LoVo (cell line): ENCODE measurements around the gene C19orf67.
A peak's percentile ranks its signal among the peaks of the same experiment; 100 is the strongest.

Experiments
- DNase-seq: peaks from one replicate; pipeline ENCODE4 v3.0.0-alpha.2; 2016; ENCODE audit warnings: low spot score

Gene C19orf67

DNA sequence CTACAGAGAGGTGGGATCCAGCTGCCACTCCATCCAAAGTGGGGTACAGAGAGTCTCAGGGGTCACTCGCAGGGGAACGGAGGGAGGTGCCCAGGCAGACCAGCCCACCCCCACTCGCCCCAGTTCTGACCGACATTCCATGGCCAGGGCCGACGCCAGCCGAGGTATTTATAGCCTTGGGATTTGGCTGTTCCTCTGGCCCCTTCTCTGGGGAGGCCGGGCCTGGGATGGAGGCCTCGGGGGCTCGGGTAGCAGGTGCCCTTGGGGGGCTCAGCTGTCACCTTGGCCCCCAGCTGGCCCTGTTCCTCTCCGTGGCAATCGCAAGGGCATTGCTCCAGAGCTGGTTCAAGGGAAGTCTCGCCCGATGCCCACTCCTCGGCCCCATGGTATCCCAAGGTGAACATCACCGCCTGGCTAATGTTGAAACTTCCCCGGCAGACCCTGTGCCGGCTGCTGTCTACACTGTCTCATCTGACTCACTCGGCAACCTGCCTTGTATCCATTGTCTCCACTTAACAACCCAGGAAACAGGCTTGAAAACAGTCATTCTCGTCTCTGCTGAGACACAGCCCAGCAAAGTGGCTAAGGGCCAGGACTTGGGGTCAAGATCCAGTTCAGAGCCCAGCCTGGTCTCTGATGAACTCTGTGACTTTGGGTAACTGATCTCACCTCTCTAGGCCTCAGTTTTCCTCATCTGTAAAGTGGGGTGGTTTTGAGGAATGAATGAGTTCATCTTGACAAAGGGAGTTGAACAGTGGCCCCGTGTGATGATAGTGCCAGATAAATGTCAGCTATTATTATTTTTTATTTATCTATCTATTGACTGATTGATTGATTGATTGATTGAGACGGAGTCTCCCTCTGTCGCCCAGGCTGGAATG, 22.2 kb upstream of the C19orf67 start:
- DNase-seq, result no peak

DNA sequence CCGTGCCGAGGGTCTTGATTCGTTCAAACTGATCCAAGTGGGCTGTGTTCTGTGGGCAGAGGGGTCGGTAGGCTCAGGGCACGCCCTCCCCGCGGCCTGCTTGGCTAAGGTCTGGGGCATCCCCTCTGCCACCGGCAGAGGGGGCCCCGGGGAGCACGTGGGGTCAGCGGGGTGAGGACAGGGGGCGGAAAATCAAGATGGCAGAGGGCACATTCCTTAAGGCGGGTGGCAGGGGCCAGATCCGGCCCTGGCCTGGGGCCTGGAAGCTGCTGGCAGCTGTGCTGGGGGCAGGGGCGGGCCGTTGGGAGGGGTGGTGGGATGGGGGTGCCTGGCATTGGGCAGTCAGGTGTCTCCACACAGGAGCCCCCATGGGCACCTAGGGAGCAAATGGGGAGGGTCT, 21.3 kb upstream of the C19orf67 start:
- no peak for DNase-seq

DNA sequence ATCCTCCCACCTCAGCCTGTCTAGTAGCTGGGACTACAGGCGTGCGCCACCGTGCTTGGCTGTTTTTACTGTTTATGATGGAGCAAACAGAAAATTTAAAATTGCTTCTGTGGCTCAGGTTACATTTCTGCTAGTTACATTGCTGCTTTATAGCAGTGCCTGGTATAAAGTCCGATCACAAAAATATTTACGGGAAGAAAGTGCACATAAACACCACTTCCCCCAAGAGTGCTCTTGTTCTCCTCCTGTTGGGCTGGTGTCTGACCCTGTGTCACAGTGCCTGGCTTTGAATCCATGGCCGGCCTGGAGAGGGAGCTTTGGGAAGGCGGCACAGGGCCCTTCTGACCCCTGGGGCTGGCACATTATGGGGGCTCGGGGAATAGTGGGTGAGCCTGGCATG, 20.1 kb upstream of the C19orf67 start:
- DNase-seq, result no peak

DNA sequence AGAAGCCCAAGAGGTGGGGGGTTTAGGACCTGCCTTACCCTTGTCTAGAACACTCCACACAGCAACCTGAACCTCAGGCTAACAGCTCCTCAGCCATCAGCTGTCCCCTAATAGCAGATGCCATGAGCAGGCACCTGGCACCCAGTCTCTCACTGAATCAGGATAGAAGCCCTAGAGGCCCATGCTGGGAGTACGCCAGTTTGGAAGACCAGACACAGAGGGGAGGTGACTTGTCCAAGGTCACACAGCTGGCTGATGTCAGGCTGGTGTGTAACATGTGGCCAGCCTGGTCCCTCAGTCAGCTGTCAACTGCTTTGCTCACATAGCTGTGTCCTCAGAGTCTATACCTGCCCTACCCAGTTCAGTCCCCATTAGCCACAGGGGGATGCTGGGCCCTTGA, 17.7 kb upstream of the C19orf67 start:
- DNase-seq, result no peak

DNA sequence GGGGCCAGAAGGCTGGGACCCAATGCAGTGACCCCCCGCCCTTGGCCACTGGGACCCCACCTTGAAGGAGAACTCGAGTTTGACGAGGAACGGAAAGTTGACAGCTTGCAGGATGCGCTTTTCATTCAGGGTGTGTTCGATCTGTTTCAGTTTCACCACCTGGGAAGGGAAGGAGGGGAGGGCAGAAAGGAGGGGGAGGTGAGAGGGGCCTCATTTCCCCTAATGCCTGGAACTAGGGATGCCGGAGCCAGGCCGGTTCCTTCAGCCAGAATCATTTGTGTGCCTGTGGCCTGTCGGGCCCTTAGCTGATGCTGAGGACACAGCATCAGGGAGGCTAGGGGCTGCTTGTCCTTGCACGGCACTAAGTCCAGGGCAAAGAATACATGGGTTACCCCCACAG, 17.2 kb upstream of the C19orf67 start:
- no peak for DNase-seq

DNA sequence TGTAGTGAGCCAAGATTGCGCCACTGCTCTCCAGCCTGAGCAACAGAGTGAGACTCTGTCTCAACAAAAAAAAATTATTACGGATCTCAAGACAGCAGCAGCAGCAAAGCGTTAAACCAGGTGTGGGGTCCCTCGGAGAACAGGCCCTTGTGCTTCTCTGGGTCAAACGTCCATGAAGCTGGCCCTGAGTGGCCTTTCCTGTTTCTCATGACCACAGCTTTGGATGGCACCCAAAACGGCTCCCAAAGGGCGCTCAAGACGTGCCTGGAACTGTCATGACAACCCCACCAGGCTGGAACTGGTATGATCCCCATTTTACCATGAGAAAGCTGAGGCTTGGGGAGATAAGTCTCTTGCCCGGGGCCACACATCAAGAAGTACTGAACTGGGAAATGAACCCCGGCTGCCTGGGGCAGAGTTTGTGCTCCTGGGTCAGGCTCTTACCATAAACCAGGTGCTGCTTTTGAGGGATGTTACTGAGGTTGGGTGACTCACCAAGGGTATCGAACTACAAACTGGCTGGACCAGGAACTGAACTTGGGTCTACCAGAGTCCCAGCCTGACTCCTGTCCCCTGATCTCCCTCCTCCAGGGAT, 16.6 kb upstream of the C19orf67 start:
- no peak for DNase-seq

DNA sequence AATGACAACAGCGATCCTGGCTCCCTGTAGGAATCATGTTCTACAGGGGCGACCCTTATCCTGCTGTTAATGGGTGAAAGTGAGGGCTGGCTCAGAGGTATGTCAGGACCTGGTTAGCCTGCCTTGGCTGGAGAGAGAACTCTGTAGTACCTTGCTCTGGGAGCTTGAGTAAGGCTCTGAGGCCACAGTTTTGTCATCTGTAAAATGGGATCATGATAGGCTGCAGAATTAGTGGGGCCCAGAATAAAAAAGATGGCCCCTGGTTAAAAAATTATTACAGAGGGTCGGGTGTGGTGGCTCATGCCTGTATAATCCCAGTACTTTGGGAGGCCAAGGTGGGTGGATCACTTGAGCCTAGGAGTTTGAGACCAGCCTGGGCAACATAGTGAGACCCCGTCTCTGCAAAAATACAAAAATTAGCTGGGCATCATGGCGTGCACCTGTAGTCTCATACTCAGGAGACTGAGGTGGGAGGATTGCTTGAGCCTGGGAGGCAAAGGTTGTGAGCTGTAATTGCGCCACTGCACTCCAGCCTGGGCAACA, 15.5 kb upstream of the C19orf67 start:
- no peak for DNase-seq

DNA sequence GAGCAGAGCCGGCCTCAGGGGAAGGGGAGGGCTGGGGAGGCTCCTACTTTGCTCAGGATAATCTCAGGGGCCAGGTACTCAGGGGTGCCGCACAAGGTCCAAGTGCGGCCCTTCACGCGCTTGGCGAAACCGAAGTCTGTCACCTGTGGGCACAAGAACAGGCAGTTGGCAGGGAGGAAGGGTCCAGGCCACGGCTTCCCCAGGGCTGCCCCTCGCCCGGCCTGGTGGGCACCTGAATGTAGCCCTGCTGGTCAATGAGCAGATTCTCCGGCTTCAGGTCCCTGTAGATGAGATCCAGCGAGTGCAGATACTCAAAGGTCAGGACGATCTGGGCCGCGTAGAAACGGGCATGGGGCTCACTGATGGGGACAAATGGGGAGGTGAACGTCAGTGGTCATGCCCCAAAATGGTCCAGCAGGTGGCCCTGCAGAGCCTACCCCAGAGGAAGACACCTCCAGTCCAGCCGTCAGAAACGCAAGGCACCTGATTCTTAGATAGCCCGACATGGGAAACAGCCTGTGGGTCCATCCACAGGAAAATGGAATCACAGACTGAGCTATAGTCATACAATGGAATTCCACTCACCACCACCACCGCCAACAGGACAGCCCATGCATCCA, 12.1 kb upstream of the C19orf67 start:
- DNase-seq, result no peak

DNA sequence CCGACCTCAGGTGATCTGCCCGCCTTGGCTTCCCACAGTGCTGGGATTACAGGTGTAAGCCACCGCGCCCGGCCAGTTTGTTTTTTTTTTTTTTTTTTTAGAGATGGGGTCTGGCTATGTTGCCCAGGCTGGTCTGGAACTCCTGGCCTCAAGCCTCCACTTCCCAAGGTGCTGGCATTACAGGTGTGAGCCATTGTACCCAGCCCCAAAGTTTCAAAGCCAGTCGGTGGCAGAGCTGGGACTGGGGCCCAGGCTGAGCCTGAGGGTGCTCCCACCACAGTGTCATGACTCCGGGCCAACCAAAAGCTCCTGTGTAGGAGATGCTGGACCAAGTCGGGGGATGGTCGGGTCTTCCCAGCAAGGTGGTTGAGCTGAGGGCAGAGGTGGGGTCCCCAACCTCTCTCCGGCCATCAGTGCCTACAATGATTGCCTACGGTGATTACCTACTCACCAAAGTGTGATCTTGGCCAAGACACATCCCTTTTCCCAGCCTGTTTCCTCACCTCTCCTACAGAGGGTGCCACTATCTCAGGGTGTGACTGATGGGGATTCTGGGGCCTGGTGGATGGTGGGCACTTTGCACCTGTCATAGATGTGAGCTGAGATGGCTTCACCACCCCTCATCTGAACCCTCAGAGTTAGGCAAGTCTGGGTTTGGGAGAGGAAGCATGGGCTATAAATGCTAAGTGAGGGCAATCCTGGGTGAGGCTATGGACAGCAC, 10.8 kb upstream of the C19orf67 start:
- DNase-seq, result no peak

DNA sequence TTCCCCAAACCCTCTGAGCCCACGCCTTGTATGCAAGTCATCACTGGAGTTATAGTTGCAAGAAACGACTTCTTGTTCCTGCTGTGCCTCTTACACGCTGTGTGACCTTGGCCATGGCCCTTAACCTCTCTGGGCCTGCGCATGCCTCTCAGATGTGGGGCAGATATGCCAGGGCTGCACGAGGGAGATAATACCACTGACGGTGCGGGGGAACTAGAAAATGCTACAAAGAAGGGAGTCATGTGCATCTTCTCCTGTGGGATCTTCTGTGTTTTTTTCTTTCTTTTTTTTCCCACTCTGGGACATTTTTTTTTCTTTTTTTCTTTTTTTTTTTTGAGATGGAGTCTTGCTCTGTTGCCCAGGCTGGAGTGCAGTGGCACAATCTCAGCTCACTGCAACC, 9.3 kb upstream of the C19orf67 start:
- DNase-seq, result no peak

DNA sequence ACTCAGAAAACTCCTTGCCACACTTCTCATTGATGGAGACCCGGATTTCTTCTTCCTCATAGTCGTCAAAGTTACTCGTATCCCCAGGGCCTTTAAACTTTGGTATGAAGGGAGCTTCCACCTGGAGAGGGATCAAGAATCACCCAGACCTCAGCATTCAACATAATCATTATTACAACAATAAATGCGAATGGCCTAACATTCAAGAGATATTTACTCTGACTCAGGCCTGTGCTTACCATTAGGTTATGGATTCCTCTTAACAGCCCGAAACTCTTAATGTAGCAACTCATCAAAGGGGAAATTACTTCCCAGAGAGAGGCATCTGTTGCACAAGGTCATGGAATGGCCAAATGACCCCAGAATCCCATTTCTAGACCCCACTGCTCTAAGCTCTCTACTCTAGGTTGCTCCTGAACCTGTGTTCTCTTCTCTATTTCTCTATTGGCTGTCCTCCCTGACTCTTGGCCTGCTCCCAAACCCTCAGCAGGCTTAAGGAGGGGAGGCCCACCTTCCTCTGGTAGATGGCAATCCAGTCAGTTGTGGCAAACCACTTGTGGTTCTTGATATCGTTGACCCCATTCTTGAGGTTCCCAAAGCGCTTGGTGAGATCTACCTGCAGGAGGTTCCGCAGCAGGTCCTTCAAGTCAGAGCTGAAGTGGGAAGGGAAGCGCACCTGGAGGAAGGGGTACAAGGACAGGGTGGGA, 7.7 kb upstream of the C19orf67 start:
- no peak for DNase-seq

DNA sequence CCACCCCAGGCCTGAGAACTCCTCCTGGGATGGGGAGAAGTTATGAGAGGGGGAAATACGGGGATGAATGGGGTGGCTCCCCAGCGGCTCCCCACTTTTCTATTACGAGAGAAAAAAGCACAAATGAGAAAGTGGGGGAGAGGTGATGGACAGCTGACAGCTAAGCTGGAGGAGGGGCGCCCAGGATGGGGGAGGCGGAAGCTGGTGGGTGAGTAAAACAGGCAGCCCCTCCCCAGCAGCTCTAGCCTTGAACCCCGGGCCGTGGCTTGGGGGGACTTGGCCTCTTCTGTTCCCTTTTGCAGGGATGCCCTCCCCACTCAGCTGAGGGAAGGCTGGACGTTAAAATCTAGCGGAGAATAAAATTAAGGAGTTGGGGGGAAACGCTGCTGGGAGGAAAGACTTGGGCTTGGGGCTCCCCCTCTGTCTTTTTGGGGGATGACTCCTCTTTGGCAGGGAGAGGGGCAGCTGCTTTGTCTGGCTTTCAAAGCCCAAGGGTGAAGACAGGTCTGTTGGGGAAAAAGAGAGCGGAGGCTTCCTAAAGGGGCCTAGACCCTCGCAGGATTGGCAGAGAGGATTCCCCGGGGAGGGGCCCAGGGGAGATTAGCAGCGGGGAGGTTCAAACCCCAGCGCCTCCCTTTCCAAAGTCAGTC, 6.4 kb upstream of the C19orf67 start:
- DNase-seq, result no peak

DNA sequence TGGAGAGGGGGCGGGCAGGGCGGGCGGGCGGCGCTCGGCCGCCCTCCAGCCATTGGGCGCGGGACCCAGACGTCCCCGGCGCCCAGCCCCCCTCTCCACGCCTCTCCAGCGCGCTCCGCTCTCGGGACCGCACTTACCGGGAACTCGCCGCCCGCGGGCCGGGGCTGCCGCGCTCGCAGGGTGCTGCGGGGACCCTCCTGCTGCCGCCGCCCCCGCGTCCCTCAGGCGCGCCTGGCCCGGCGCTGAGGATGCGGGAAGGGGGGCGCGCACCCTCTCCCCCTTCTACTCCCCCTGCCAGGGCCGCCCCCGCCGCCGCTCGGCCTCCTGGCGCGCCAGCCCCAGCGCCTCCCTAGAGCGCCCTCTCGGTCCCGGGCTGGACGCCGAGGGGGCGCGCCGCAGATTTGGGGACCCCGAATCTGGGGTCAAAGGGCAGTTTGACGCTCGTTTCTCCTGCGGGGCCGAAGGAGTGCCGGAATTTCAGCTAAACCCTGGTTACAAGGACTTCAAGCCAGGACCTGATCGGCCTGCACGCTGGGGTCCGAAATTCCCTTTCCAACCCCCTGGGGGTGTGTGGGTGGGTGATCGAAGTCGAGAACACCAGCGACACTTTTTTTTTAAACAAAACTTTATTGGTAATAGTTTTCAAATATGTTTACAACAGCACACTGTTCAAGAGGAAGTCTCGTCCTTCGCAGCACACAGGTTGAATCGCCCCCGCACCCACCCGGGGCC, 5.7 kb upstream of the C19orf67 start:
- peak; percentile 74 for DNase-seq

DNA sequence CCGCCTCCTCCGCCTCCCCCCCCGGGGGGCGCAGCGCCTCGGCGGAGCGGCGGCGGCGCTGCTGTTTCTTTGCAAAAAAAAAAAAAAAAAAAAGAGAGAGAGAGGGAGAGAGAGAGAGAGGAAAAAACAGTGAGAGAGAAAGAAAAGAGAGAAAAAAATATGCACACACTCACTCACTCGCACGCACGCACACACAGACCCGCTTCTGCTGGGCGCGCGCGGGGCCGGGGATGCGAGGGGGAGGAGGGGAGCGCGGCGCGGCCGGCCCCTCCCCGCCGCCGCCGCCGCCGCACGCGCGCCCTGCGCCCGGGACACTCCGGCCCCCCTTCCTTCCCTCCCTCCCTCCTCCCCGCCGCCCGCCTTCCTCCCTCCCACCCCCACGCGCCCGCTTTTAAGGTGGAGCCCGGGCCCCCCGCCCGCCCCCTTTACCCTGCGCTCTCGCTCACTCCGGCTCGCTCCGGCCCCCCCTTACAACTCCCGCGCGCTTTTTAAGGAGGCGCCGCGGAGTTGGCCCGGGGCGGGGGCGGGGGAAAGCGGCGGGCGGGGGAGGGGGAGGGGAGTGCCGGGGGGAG, 5.0 kb upstream of the C19orf67 start, which contains the start of gene SAMD1:
SAMD1 (minus strand) TSS at position 243 of the 572 bp plus-strand sequence.
- peak; percentile 81 for DNase-seq

DNA sequence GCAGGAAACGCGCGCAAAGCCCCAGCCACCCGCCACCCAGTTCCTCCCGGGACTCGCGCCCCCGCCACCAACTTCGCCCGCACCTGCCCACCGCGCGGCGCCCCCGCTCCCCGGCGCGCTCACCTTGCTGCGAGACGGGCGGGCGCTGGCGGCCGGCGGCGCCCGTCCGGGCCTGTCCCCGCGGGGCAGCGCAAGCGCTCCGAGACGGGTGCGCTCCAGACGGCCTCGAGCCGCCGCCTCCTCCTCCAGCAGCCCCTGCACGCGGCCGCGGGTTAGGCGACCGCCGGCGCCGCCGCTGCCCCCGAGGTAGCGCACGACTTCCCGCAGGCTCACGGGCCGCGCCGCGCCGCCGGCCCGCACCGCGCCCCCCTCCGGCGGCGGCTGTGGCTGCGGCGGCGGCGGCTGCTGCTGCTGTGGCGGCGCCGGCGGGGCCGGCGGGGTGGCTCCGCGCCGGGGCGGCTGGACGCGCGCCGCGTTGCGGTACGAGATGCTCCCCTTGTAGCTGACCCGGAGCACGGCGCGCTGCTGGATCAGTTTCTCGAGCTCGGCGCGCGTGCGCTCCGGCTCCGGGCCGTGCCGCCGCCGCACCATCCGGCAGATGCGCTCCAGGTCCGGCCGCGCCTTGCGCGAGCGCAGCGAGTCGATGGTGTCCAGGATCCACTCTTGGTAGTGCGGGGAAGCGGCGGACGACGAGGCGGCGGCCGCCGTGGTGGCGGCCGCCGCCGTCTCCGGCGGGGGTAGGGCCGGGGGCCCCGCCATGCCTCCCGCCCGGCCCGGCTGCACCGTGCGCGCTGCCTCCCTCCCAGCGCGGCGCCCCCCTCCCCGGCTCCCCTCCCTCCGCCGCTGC, 4.3 kb upstream of the C19orf67 start:
- DNase-seq, result peak; percentile 51

DNA sequence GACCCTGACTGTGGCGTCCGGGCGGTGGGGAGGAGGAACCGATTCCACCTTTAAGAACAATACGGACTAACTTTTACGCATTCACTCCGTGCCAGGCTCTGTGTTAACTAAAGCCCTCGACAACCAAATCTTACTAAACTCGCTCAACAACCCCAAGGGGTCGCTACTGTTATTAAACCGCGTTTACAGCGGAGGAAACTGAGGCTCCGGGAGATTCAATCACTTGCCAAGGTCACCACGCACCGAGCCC, 3.8 kb upstream of the C19orf67 start:
- peak; percentile 16 for DNase-seq

DNA sequence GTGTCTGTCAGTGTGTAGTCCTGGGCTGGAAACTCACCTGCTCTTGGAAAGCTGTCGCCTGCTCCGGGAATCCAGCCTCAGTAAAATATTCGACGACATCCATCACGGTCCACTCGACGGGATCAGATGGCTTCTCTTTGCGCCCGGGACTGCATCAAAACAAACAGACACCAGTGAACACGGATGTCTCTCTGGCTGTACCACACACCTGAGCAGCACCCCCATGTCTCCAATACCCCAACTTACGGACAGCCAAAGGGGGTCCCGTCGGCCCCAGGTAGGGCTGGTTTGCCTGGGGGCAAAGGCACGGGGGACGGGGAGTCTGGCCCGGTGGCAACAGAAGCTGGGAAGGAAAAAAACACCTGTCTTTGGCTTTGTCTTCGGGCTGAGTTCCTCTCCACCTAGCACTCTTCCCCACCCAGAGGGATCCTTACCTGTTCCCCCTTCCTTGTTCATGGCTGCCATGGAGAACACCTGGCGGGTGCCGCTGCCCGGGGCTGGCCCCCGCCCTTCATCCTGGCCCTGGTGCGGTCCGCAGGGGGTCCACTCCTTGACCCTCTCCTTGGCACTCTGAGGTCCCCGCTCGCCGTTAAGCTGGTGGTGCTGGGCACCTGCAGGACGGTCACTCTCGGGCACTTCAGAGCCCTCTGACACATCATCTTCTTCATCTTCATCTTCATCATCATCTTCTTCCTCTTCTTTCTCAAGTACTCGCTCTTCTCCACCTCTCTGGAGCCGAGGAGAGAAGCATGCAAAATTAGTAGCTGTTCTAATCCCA, 3.2 kb upstream of the C19orf67 start:
- DNase-seq, result no peak

DNA sequence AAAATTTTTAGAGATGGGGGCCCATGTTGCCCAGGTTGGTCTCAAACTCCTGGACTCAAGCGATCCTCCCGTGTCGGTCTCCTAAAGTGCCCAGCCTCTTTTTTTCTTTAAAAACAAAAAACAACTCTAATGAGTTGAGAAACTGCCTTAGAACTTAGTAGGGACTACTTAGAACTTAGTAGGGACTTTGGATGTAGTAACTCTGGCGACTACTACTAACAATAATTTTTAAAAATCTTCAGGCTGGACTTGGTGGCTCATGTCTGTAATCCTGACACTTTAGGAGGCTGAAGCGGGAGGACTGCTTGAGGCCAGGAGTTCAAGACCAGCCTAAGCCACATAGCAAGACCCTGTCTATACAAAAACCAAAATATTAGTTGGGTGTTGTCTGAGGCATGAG, 515 bp upstream of the C19orf67 start:
- no peak for DNase-seq

DNA sequence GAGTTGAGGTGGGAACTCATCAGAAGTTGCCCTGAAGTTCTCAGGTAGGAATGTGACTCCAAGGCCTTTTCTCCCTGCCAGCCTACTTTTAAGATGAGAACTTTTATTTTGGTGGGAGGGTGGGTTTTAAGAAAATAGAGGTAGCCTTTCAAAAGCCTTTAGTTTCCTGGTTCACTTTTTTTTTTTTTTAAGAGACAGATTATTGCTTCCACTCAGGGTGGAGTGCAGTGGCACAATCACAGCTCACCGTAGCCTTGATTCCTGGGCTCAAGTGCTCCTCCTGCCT, 3.0 kb downstream of the C19orf67 start:
- DNase-seq, result no peak
